Endothelial cell (in vitro differentiated cells): ENCODE data around the gene B4GALNT4. TPM values are rescaled to one million over a fixed set of nuclear protein-coding genes. Genes with fewer than 3 reads are reported as not detected.
"Not testable (repeated sequence)": the region's sequence is repeated elsewhere in the genome, so short reads cannot be mapped to it uniquely, and the experiment has no call there.

Experiments
- DNase-seq: peaks from one replicate; pipeline ENCODE4 v3.0.0; 2021; ENCODE audit warnings: low spot score
- H3K27ac Mint-ChIP-seq: one replicate; pipeline ENCODE4 v1.8.0; 2021; ENCODE audit warnings: mixed read lengths, inconsistent platforms; ENCODE audit not compliant: unreplicated experiment
- H3K27me3 Mint-ChIP-seq: one replicate; pipeline ENCODE4 v1.8.0; 2021; ENCODE audit warnings: mild to moderate bottlenecking, moderate library complexity, mixed read lengths, inconsistent platforms; ENCODE audit not compliant: unreplicated experiment
- H3K36me3 Mint-ChIP-seq: one replicate; pipeline ENCODE4 v1.8.0; 2021; ENCODE audit warnings: mild to moderate bottlenecking, low read depth, mixed read lengths, inconsistent platforms; ENCODE audit not compliant: unreplicated experiment
- H3K4me1 Mint-ChIP-seq: one replicate; pipeline ENCODE4 v1.8.0; 2021; ENCODE audit warnings: mild to moderate bottlenecking, mixed read lengths, inconsistent platforms; ENCODE audit not compliant: unreplicated experiment
- H3K4me3 Mint-ChIP-seq: one replicate; pipeline ENCODE4 v1.8.0; 2021; ENCODE audit warnings: mild to moderate bottlenecking, mixed read lengths, inconsistent platforms; ENCODE audit not compliant: unreplicated experiment
- H3K9me3 Mint-ChIP-seq: one replicate; pipeline ENCODE4 v1.8.0; 2021; ENCODE audit warnings: mixed read lengths, inconsistent platforms; ENCODE audit not compliant: unreplicated experiment
- total RNA-seq: library from RNA; stranded (reverse); fragmentation: NEBNext Ultra II Directional; extraction: Animal tissue kit (Norgen Biotek cat#: 25700); gene quantifications from one replicate; pipeline ENCODE4 v1.2.1, GENCODE V29; 2021; ENCODE audit not compliant: unreplicated experiment
- TF ChIP-seq, protein P1 (sequence below): fragments of 200-600 bp; sonication (generic); IDR thresholded peaks from one replicate; pipeline ENCODE4 v1.5.0; 2021; ENCODE audit warnings: antibody characterized with exemption; ENCODE audit not compliant: unreplicated experiment

Gene B4GALNT4
- total RNA-seq, 1 donor from 2014 or later = 14.9 TPM

DNA sequence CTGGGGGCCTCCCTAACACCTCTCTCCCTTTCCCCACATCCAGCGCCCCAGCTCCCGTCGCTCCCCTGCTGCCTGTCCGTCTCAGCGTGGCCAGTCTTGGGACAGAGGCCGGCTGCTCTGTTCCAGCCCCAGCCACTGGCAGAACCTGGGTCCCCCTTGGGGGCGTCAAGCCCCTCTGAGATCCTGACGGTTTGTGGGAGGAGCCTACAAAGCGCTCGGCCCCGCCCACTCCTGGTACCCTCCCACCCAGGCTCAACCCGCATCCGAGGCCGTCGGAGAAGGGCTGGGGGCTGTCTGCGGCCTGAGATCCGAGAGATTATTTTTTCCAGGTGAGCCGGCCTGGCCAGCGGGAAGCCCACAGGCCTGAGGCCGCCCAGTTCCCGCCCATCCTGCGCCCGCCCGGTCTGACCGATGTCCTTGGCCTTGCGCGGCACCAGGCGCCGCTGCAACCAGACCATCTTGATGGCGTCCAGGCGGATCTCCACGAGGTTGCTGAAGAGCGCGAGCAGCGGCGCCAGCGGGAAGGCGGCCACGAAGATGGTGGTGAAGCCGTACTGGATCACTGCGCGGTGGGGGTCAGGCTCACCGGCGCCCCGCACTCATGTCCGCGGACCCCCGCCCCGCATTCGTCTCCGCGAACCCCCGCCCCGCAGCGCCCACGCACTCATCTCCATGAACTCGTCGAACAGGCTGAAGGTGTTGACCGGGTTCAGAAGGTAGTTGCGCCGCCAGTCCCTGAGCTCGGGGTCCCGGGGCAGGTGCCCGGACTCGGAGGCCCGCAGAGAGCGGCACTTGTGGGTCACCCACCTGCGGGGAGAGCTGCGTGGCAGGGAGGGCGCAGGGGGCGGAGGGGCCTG lies 51.0 kb downstream of the B4GALNT4 start:
- Mint-ChIP-seq H3K4me3 (no peak overlapping the region), H3K27me3 (peaks cover 12% of the 10 kb centered on the region), H3K9me3 (no peaks in the 10 kb centered on the region), H3K4me1 (peaks cover 5% of the 10 kb centered on the region), H3K27ac (no peak overlapping the region), H3K36me3 (no peaks in the 10 kb centered on the region)
- TF ChIP-seq, protein P1, sequence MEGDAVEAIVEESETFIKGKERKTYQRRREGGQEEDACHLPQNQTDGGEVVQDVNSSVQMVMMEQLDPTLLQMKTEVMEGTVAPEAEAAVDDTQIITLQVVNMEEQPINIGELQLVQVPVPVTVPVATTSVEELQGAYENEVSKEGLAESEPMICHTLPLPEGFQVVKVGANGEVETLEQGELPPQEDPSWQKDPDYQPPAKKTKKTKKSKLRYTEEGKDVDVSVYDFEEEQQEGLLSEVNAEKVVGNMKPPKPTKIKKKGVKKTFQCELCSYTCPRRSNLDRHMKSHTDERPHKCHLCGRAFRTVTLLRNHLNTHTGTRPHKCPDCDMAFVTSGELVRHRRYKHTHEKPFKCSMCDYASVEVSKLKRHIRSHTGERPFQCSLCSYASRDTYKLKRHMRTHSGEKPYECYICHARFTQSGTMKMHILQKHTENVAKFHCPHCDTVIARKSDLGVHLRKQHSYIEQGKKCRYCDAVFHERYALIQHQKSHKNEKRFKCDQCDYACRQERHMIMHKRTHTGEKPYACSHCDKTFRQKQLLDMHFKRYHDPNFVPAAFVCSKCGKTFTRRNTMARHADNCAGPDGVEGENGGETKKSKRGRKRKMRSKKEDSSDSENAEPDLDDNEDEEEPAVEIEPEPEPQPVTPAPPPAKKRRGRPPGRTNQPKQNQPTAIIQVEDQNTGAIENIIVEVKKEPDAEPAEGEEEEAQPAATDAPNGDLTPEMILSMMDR = no peak
- no peak for DNase-seq

DNA sequence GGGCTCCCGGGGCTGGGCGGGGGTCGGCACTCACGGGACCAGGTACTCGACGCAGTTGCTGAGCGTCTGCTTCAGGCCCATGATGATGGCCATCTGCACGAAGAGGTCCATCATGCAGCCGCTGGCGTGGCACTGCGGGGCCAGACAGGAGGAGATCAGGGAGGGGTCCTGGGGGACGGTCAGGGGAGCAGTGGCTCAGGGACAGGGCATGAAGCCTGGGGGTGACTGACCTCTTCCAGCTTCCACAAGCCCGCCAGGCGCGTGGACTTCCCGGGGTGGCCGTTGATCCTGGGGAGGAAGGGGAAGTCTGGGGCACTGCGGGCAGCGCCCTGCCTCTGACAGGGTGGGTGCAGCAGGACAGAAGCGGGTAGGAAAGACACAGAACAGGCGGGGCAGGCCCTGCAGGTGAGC lies 51.6 kb downstream of the B4GALNT4 start:
- Mint-ChIP-seq H3K4me1 (peaks cover 4% of the 10 kb centered on the region), H3K27ac (no peak overlapping the region), H3K36me3 (no peaks in the 10 kb centered on the region), H3K9me3 (no peaks in the 10 kb centered on the region), H3K4me3 (no peak overlapping the region), H3K27me3 (peaks cover 12% of the 10 kb centered on the region)
- TF ChIP-seq, protein P1 = no peak
- DNase-seq = no peak

DNA sequence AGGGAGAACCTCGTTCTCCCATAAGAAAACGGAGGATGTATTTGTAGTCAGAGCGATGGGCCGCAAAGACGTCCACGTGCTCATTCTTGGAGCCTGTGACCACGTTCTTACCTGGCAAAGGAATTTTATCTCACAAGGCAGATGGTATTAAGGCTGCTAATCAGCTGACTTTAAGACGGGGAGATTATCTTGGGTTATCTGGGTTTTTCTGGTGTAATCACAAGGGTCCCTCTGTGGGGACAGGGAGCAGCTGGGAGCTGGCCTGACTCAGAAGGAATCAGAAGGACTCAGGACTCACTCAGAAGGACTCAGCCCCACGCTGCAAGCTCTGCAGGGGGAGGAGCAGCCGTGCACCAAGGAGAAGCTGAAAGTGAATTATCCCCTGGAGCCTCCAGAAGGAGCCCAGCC lies 53.0 kb downstream of the B4GALNT4 start:
- H3K27me3 Mint-ChIP-seq = peaks cover 9% of the 10 kb centered on the region
- H3K36me3 Mint-ChIP-seq = no peaks in the 10 kb centered on the region

DNA sequence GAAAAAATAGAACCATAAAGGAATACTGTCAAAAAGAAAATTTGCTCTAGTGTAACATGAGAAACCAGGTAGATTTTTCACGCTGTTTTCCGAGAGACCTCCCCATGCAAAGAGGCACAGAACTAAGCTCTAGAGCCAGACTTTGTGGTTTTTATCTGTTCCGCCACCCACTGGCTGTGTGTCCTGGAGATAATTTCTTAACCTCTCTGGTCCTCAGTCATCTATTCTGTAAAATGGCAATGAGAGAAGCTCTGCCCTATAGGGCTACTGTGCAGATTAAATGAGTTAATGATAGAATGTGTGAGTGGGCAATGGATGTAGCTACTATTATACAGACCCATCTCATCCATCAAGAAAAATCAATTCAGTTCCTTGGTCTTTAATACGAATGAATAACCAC lies 54.9 kb downstream of the B4GALNT4 start:
- no peaks in the 10 kb centered on the region for H3K36me3 Mint-ChIP-seq
- no peak overlapping the region for H3K27ac Mint-ChIP-seq
- TF ChIP-seq, protein P1 = no peak
- H3K27me3 Mint-ChIP-seq = peaks cover 7% of the 10 kb centered on the region
- no peak for DNase-seq
- no peaks in the 10 kb centered on the region for H3K4me1 Mint-ChIP-seq
- no peak overlapping the region for H3K4me3 Mint-ChIP-seq
- no peaks in the 10 kb centered on the region for H3K9me3 Mint-ChIP-seq

More for the DNA sequence above, 53.0 kb downstream of the B4GALNT4 start:
- DNase-seq = no peak
- Mint-ChIP-seq H3K4me1 (no peaks in the 10 kb centered on the region), H3K4me3 (no peak overlapping the region), H3K9me3 (no peaks in the 10 kb centered on the region), H3K27ac (no peak overlapping the region)
- TF ChIP-seq, protein P1 = no peak

DNA sequence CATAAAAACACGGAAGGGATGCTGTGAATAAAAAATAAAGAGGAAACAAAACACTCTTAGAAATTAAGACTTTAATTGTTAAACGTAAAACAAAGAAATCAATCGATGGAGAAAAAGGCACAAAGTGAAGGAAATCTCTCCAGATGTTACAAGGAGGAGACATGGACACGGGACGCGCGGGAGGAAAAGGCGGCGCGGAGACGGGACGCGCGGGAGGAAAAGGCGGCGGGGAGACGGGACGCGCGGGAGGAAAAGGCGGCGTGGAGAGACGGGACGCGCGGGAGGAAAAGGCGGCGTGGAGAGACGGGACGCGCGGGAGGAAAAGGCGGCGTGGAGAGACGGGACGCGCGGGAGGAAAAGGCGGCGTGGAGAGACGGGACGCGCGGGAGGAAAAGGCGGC lies 55.5 kb downstream of the B4GALNT4 start:
- H3K27ac Mint-ChIP-seq, H3K27me3 Mint-ChIP-seq, H3K4me1 Mint-ChIP-seq, DNase-seq, H3K36me3 Mint-ChIP-seq, H3K4me3 Mint-ChIP-seq, H3K9me3 Mint-ChIP-seq: not testable (repeated sequence)
